Measurements from ENCODE around the gene NMNAT3.

Gene NMNAT3

DNA sequence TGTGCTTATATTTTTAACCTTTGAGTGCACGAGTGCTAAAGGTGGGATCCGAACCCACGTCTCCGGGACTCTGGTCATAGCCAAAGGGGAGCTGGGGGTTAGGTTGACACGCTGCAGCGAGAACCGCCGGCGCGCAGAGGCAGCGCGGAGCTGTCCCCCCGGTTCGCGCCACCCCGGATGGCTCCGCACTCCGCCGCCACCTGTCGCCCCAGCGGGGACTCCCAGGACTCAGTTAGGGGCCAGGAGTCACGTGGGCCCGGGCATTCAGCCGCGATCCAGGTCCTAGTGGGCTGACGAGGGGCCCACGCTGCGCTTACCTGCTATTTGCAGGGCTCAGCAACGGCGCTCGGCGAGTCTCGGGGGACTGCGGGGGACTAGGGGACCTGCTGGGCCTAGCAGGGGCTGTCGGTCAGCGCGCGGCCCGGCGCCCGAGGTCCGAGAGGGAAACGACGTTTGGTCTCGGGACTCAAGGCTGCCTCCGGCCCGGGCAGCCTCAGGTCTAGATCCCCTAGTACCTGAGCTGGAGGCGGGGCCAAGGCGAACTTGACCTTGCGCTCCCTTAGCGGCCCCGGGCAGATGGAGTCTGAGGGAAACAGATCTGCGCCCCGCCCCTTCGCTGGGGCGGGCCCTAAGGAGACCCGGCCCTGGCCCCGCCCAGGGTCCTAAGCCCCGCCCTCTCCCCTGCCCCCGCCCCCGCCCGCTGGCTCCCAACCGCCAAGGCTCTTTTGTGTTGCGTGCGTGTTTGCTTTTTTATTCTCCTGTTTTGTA lies at the start of gene NMNAT3:
TSS of gene NMNAT3 (minus strand) at position 585 of the 768 bp plus-strand sequence. CDS start 50,248 bp downstream, outside the sequence.
- H2AFZ ChIP-seq (ENCODE audit: low read length, unreplicated experiment) = no peak within 1 kb of the TSS
- H3K4me1 ChIP-seq (ENCODE audit: control insufficient read depth, insufficient read depth, low read length, unreplicated experiment) = no peaks in the 10 kb centered on the region
- H3K27me3 ChIP-seq (ENCODE audit: insufficient read depth, low read length) = peaks cover 13% of the 10 kb centered on the region
- H3K4me3 ChIP-seq (ENCODE audit: low read depth, low read length) = no peak within 1 kb of the TSS
- H3K36me3 ChIP-seq (ENCODE audit: insufficient read depth, low read length) = no peaks in the 10 kb centered on the region
- no peak within 1 kb of the TSS for H3K27ac ChIP-seq (ENCODE audit: low read depth, low read length)
- H3K79me2 ChIP-seq (ENCODE audit: control insufficient read depth, insufficient read depth, low read length, unreplicated experiment) = no peaks in the 10 kb centered on the region

DNA sequence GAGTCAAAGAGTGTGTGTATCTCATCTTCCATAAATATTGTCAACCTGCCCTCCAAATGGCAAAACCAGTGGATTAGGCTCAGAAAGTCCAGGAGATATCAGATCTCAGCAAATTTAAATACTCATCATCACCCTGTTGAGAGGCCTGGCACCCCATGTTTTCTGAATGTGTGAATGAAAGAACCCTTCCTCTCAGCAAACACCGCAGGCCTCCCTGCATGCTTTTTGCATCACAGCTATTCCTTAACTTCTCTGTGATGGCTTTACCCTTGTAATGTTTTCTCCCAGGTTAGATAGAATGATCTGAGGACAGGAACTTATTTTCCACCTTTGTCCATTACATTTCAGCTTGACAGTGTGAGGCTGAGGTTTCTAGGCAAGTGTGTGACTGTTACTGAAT lies 43.6 kb upstream of the NMNAT3 start:
- H3K4me1 ChIP-seq (ENCODE audit: control insufficient read depth, insufficient read depth, low read length, unreplicated experiment) = no peaks in the 10 kb centered on the region
- no peak overlapping the region for H3K4me3 ChIP-seq (ENCODE audit: low read depth, low read length)
- no peaks in the 10 kb centered on the region for H3K79me2 ChIP-seq (ENCODE audit: control insufficient read depth, insufficient read depth, low read length, unreplicated experiment)
- H2AFZ ChIP-seq (ENCODE audit: low read length, unreplicated experiment) = no peak overlapping the region
- no peaks in the 10 kb centered on the region for H3K27me3 ChIP-seq (ENCODE audit: insufficient read depth, low read length)
- no peaks in the 10 kb centered on the region for H3K36me3 ChIP-seq (ENCODE audit: insufficient read depth, low read length)
- H3K27ac ChIP-seq (ENCODE audit: low read depth, low read length) = no peak overlapping the region

DNA sequence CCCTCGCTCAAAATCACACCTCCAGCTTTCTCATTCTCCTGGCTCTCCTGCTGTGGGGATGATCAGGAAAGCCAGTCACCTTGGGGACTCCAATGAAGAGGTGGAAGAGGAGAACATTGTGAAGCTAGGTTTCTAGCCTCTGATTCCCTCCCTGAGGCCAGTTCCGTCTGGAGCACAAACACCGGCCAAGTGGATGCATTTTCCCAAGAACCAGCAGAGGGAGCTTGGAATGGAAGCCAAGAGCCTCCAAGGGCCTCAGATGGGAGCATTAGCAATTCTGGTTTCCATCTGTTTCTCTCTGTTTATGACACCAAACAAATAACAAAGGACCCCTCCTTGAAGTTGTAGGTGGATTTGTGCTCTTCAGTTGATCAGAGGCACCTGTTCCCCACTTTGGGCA lies 40.6 kb upstream of the NMNAT3 start:
- H2AFZ ChIP-seq (ENCODE audit: low read length, unreplicated experiment) = no peak overlapping the region
- H3K27me3 ChIP-seq (ENCODE audit: insufficient read depth, low read length) = no peaks in the 10 kb centered on the region
- H3K36me3 ChIP-seq (ENCODE audit: insufficient read depth, low read length) = no peaks in the 10 kb centered on the region
- H3K79me2 ChIP-seq (ENCODE audit: control insufficient read depth, insufficient read depth, low read length, unreplicated experiment) = no peaks in the 10 kb centered on the region
- H3K4me1 ChIP-seq (ENCODE audit: control insufficient read depth, insufficient read depth, low read length, unreplicated experiment) = no peaks in the 10 kb centered on the region
- H3K27ac ChIP-seq (ENCODE audit: low read depth, low read length) = no peak overlapping the region
- no peak overlapping the region for H3K4me3 ChIP-seq (ENCODE audit: low read depth, low read length)

- Histone ChIP-seq H3K4me1 (ENCODE audit: control insufficient read depth, insufficient read depth, low read length, unreplicated experiment) (no peaks in the 10 kb centered on the region), H3K27ac (ENCODE audit: low read depth, low read length) (no peak overlapping the region), H3K27me3 (ENCODE audit: insufficient read depth, low read length) (no peaks in the 10 kb centered on the region), H3K79me2 (ENCODE audit: control insufficient read depth, insufficient read depth, low read length, unreplicated experiment) (no peaks in the 10 kb centered on the region), H2AFZ (ENCODE audit: low read length, unreplicated experiment) (no peak overlapping the region), H3K36me3 (ENCODE audit: insufficient read depth, low read length) (no peaks in the 10 kb centered on the region), H3K4me3 (ENCODE audit: low read depth, low read length) (no peak overlapping the region)
These were observed 39.2 kb upstream of the NMNAT3 start for GRCh38 chr3:139716908-139717485.

- Histone ChIP-seq H3K36me3 (ENCODE audit: insufficient read depth, low read length) (no peaks in the 10 kb centered on the region), H3K79me2 (ENCODE audit: control insufficient read depth, insufficient read depth, low read length, unreplicated experiment) (no peaks in the 10 kb centered on the region), H2AFZ (ENCODE audit: low read length, unreplicated experiment) (no peak overlapping the region), H3K4me3 (ENCODE audit: low read depth, low read length) (no peak overlapping the region), H3K27ac (ENCODE audit: low read depth, low read length) (no peak overlapping the region), H3K4me1 (ENCODE audit: control insufficient read depth, insufficient read depth, low read length, unreplicated experiment) (no peaks in the 10 kb centered on the region), H3K27me3 (ENCODE audit: insufficient read depth, low read length) (no peaks in the 10 kb centered on the region)
These were observed 38.1 kb upstream of the NMNAT3 start for GRCh38 chr3:139715743-139716360.

- Histone ChIP-seq H3K27ac (ENCODE audit: low read depth, low read length) (no peak overlapping the region), H3K79me2 (ENCODE audit: control insufficient read depth, insufficient read depth, low read length, unreplicated experiment) (no peaks in the 10 kb centered on the region), H2AFZ (ENCODE audit: low read length, unreplicated experiment) (no peak overlapping the region), H3K4me3 (ENCODE audit: low read depth, low read length) (no peak overlapping the region), H3K4me1 (ENCODE audit: control insufficient read depth, insufficient read depth, low read length, unreplicated experiment) (no peaks in the 10 kb centered on the region), H3K27me3 (ENCODE audit: insufficient read depth, low read length) (no peaks in the 10 kb centered on the region), H3K36me3 (ENCODE audit: insufficient read depth, low read length) (no peaks in the 10 kb centered on the region)
These were observed 37.4 kb upstream of the NMNAT3 start for GRCh38 chr3:139715166-139715565.

DNA sequence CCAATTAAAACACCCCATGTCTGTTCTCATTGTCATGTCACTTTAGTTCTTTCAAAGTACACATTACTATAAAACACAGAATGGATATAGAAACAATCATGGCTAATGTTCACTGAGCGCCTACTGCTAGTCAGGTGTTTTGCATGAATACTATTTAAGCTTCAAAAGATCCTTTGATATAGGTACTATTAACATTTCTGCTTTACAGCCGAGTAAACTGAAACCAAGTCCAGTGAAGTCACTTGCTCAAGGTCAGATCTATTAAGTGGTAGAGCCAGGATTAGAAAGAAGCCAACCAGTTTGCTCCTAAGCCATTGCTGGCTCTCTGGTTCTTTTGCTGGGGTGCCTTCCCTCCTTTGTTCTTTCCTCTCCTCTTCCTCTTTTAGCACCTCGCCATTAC lies 32.4 kb upstream of the NMNAT3 start:
- Histone ChIP-seq H3K36me3 (ENCODE audit: insufficient read depth, low read length) (no peaks in the 10 kb centered on the region), H3K27ac (ENCODE audit: low read depth, low read length) (no peak overlapping the region), H3K4me1 (ENCODE audit: control insufficient read depth, insufficient read depth, low read length, unreplicated experiment) (no peaks in the 10 kb centered on the region), H3K27me3 (ENCODE audit: insufficient read depth, low read length) (no peaks in the 10 kb centered on the region), H2AFZ (ENCODE audit: low read length, unreplicated experiment) (no peak overlapping the region), H3K4me3 (ENCODE audit: low read depth, low read length) (no peak overlapping the region), H3K79me2 (ENCODE audit: control insufficient read depth, insufficient read depth, low read length, unreplicated experiment) (no peaks in the 10 kb centered on the region)

- Histone ChIP-seq H3K27ac (ENCODE audit: low read depth, low read length) (no peak overlapping the region), H2AFZ (ENCODE audit: low read length, unreplicated experiment) (no peak overlapping the region), H3K4me1 (ENCODE audit: control insufficient read depth, insufficient read depth, low read length, unreplicated experiment) (no peaks in the 10 kb centered on the region), H3K27me3 (ENCODE audit: insufficient read depth, low read length) (no peaks in the 10 kb centered on the region), H3K4me3 (ENCODE audit: low read depth, low read length) (no peak overlapping the region), H3K36me3 (ENCODE audit: insufficient read depth, low read length) (no peaks in the 10 kb centered on the region), H3K79me2 (ENCODE audit: control insufficient read depth, insufficient read depth, low read length, unreplicated experiment) (no peaks in the 10 kb centered on the region)
These were observed 27.9 kb upstream of the NMNAT3 start for GRCh38 chr3:139705631-139706030.

DNA sequence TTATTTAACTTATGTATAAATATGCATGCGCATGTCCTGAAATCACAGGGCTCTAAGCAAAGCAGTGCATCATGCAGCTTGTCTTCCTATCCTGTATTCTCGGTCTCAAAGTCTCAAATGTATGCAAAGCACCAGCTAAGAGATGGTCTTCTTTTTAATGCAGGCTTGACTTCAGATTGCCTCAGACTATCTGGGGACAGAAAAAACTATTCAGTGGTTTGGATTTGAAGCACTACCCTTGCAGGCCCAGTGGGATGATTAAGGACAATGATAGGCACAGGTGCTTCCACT lies 18.5 kb upstream of the NMNAT3 start:
- H3K27me3 ChIP-seq (ENCODE audit: insufficient read depth, low read length) = no peaks in the 10 kb centered on the region
- H3K4me1 ChIP-seq (ENCODE audit: control insufficient read depth, insufficient read depth, low read length, unreplicated experiment) = no peaks in the 10 kb centered on the region
- no peak overlapping the region for H3K4me3 ChIP-seq (ENCODE audit: low read depth, low read length)
- no peak overlapping the region for H2AFZ ChIP-seq (ENCODE audit: low read length, unreplicated experiment)
- no peaks in the 10 kb centered on the region for H3K36me3 ChIP-seq (ENCODE audit: insufficient read depth, low read length)
- no peak overlapping the region for H3K27ac ChIP-seq (ENCODE audit: low read depth, low read length)
- no peaks in the 10 kb centered on the region for H3K79me2 ChIP-seq (ENCODE audit: control insufficient read depth, insufficient read depth, low read length, unreplicated experiment)

GRCh38 chr3:139695426-139696313 lies 17.9 kb upstream of the NMNAT3 start:
- no peaks in the 10 kb centered on the region for H3K36me3 ChIP-seq (ENCODE audit: insufficient read depth, low read length)
- H2AFZ ChIP-seq (ENCODE audit: low read length, unreplicated experiment) = no peak overlapping the region

More at GRCh38 chr3:139695426-139696313, 17.9 kb upstream of the NMNAT3 start:
- Histone ChIP-seq H3K4me3 (ENCODE audit: low read depth, low read length) (no peak overlapping the region), H3K79me2 (ENCODE audit: control insufficient read depth, insufficient read depth, low read length, unreplicated experiment) (no peaks in the 10 kb centered on the region), H3K27me3 (ENCODE audit: insufficient read depth, low read length) (no peaks in the 10 kb centered on the region), H3K4me1 (ENCODE audit: control insufficient read depth, insufficient read depth, low read length, unreplicated experiment) (no peaks in the 10 kb centered on the region), H3K27ac (ENCODE audit: low read depth, low read length) (no peak overlapping the region)

All from ACC112 (cell line).